Measurements from ENCODE around the gene CRADD. TPM values are rescaled to one million over a fixed set of nuclear protein-coding genes. Genes with fewer than 3 reads are reported as not detected.

Gene CRADD
- total RNA-seq, 4 donors from 2014 or later, result 27.7 to 61.0 (median 34.2) TPM

- ATAC-seq (ENCODE audit: low FRiP score) (no peak), DNase-seq (ENCODE audit: low spot score) (no peak)
Measured at GRCh38 chr12:93642751-93643150, 34.4 kb upstream of the CRADD start.

GRCh38 chr12:93645702-93646101, 31.5 kb upstream of the CRADD start:
- no peak for TF ChIP-seq CTCF (IDR thresholded peaks at IDR 0.05)
- ATAC-seq (ENCODE audit: low FRiP score), result no peak
- DNase-seq (ENCODE audit: low spot score), result no peak

More at GRCh38 chr12:93642751-93643150, 34.4 kb upstream of the CRADD start:
- TF ChIP-seq CTCF (IDR thresholded peaks at IDR 0.05), result no peak

- no peak for TF ChIP-seq CTCF (IDR thresholded peaks at IDR 0.05)
- no peak for ATAC-seq (ENCODE audit: low FRiP score)
- no peak for DNase-seq (ENCODE audit: low spot score)
Measured at GRCh38 chr12:93650626-93651025, 26.5 kb upstream of the CRADD start.

- no peak for DNase-seq (ENCODE audit: low spot score)
Measured at GRCh38 chr12:93653079-93653478, 24.1 kb upstream of the CRADD start.

GRCh38 chr12:93653712-93654111, 23.5 kb upstream of the CRADD start:
- no peak for TF ChIP-seq CTCF (IDR thresholded peaks at IDR 0.05)
- DNase-seq (ENCODE audit: low spot score), result no peak
- no peak for ATAC-seq (ENCODE audit: low FRiP score)

More at GRCh38 chr12:93653079-93653478, 24.1 kb upstream of the CRADD start:
- ATAC-seq (ENCODE audit: low FRiP score), result no peak
- no peak for TF ChIP-seq CTCF (IDR thresholded peaks at IDR 0.05)

- no peak for ATAC-seq (ENCODE audit: low FRiP score)
- no peak for TF ChIP-seq CTCF (IDR thresholded peaks at IDR 0.05)
Measured at GRCh38 chr12:93654421-93654820, 22.8 kb upstream of the CRADD start.

GRCh38 chr12:93657071-93657470, 20.1 kb upstream of the CRADD start:
- ATAC-seq (ENCODE audit: low FRiP score) (no peak), DNase-seq (ENCODE audit: low spot score) (no peak)
- no peak for TF ChIP-seq CTCF (IDR thresholded peaks at IDR 0.05)

More at GRCh38 chr12:93654421-93654820, 22.8 kb upstream of the CRADD start:
- DNase-seq (ENCODE audit: low spot score), result no peak
